ENCODE measurements around the gene TOM1.

DNA sequence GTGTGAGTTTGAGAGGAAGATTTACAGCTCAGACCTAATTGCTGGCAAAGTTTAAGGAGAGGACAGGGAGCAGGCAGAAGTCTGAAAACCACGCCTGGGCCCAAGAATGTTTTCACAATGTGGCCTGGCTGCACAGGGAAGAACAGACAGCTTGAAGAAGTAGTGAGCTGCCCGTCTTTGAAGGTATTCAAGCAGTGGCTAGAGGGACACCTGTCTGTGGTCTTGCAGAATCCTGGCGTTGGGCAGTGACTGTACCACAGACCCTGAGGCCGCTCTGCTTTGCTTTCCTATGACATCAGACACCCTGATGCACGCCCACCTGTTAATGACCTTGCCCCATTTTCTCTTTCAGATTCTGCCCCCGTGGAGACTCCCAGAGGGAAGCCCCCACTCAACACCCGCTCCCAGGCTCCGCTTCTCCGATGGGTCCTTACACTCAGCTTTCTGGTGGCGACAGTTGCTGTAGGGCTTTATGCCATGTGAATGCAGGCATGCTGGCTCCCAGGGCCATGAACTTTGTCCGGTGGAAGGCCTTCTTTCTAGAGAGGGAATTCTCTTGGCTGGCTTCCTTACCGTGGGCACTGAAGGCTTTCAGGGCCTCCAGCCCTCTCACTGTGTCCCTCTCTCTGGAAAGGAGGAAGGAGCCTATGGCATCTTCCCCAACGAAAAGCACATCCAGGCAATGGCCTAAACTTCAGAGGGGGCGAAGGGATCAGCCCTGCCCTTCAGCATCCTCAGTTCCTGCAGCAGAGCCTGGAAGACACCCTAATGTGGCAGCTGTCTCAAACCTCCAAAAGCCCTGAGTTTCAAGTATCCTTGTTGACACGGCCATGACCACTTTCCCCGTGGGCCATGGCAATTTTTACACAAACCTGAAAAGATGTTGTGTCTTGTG lies 93.7 kb downstream of the TOM1 start:
- TF ChIP-seq, protein P1, sequence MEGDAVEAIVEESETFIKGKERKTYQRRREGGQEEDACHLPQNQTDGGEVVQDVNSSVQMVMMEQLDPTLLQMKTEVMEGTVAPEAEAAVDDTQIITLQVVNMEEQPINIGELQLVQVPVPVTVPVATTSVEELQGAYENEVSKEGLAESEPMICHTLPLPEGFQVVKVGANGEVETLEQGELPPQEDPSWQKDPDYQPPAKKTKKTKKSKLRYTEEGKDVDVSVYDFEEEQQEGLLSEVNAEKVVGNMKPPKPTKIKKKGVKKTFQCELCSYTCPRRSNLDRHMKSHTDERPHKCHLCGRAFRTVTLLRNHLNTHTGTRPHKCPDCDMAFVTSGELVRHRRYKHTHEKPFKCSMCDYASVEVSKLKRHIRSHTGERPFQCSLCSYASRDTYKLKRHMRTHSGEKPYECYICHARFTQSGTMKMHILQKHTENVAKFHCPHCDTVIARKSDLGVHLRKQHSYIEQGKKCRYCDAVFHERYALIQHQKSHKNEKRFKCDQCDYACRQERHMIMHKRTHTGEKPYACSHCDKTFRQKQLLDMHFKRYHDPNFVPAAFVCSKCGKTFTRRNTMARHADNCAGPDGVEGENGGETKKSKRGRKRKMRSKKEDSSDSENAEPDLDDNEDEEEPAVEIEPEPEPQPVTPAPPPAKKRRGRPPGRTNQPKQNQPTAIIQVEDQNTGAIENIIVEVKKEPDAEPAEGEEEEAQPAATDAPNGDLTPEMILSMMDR (conservative IDR thresholded peaks at IDR 0.05; ENCODE audit: low read length), result no peak
- no peak for TF ChIP-seq EZH2phosphoT487 (IDR thresholded peaks at IDR 0.05; ENCODE audit: borderline replicate concordance, low read depth, low read length)

Measured in OCI-LY7 (cell line).